IgD-negative memory B cell (primary cell): ENCODE results near the gene PRKCA. TPM values are rescaled to one million over a fixed set of nuclear protein-coding genes. Genes with fewer than 3 reads are reported as not detected.

Experiments
- H3K27ac Mint-ChIP-seq, 3 donors: one replicate each; pipeline ENCODE4 v1.8.0; 2020 to 2022; ENCODE audit warnings: mild to moderate bottlenecking in 3 of 3, mixed read lengths in 3 of 3, moderate library complexity in 1 of 3
- H3K27me3 Mint-ChIP-seq: one replicate; pipeline ENCODE4 v1.8.0; 2021; ENCODE audit warnings: mixed read lengths
- H3K36me3 Mint-ChIP-seq: one replicate; pipeline ENCODE4 v1.8.0; 2020; ENCODE audit warnings: mild to moderate bottlenecking, mixed read lengths
- H3K4me1 Mint-ChIP-seq, 3 donors: one replicate each; pipeline ENCODE4 v1.8.0; 2020 to 2022; ENCODE audit warnings: mixed read lengths in 3 of 3, mild to moderate bottlenecking in 1 of 3
- H3K4me3 Mint-ChIP-seq, 4 donors: one replicate each; pipeline ENCODE4 v1.8.0; 2020 to 2022; ENCODE audit warnings: mild to moderate bottlenecking in 4 of 4, mixed read lengths in 4 of 4, moderate library complexity in 3 of 4
- H3K9me3 Mint-ChIP-seq, 3 donors: one replicate each; pipeline ENCODE4 v1.8.0; 2020 to 2021; ENCODE audit warnings: mixed read lengths in 3 of 3, mild to moderate bottlenecking in 1 of 3
- polyA plus RNA-seq: library from polyadenylated mRNA; unstranded; fragments of 300-500 nt; fragmentation: Illumina TruSeq; gene quantifications from one replicate; pipeline ENCODE4 v1.2.3, GENCODE V29; 2021

The PRKCA gene
- polyA plus RNA-seq, 1 donor from 2014 or later, result 0.14 TPM

GRCh38 chr17:66577041-66577440 lies 274.6 kb downstream of the PRKCA start:
- no peak overlapping the region for H3K4me3 Mint-ChIP-seq
- peaks cover 0 to 2% (median 1%) of the 10 kb centered on the region in 3 donors for H3K9me3 Mint-ChIP-seq
- H3K27ac Mint-ChIP-seq, result no peak overlapping the region
- peaks cover 5% of the 10 kb centered on the region for H3K36me3 Mint-ChIP-seq
- no peaks in the 10 kb centered on the region for H3K4me1 Mint-ChIP-seq
- H3K27me3 Mint-ChIP-seq, result peaks cover 1% of the 10 kb centered on the region

GRCh38 chr17:66578781-66579489 lies 276.5 kb downstream of the PRKCA start:
- Mint-ChIP-seq H3K9me3 (peaks cover 0 to 4% (median 1%) of the 10 kb centered on the region in 3 donors), H3K27ac (no peak overlapping the region), H3K4me1 (no peaks in the 10 kb centered on the region), H3K36me3 (peaks cover 5% of the 10 kb centered on the region), H3K27me3 (peaks cover 1% of the 10 kb centered on the region), H3K4me3 (no peak overlapping the region)

- Mint-ChIP-seq H3K9me3 (peaks cover 0 to 4% (median 1%) of the 10 kb centered on the region in 3 donors), H3K4me1 (no peaks in the 10 kb centered on the region), H3K27me3 (peaks cover 1% of the 10 kb centered on the region), H3K27ac (no peak overlapping the region), H3K4me3 (no peak overlapping the region), H3K36me3 (peaks cover 5% of the 10 kb centered on the region)
These were observed 277.1 kb downstream of the PRKCA start for GRCh38 chr17:66579556-66579955.

GRCh38 chr17:66580184-66580955 lies 278.0 kb downstream of the PRKCA start:
- Mint-ChIP-seq H3K9me3 (peaks cover 0 to 4% (median 1%) of the 10 kb centered on the region in 3 donors), H3K27me3 (peaks cover 1% of the 10 kb centered on the region), H3K36me3 (peaks cover 5% of the 10 kb centered on the region), H3K4me1 (no peaks in the 10 kb centered on the region), H3K4me3 (peak overlapping the region in 1 of 4 donors; percentile 22), H3K27ac (no peak overlapping the region)

- no peak overlapping the region for H3K27ac Mint-ChIP-seq
- H3K27me3 Mint-ChIP-seq, result peaks cover 1% of the 10 kb centered on the region
- H3K4me1 Mint-ChIP-seq, result no peaks in the 10 kb centered on the region
- peaks cover 0 to 4% (median 1%) of the 10 kb centered on the region in 3 donors for H3K9me3 Mint-ChIP-seq
- H3K4me3 Mint-ChIP-seq, result no peak overlapping the region
- H3K36me3 Mint-ChIP-seq, result peaks cover 5% of the 10 kb centered on the region
These were observed 278.6 kb downstream of the PRKCA start for GRCh38 chr17:66580956-66581391.

- Mint-ChIP-seq H3K4me1 (no peaks in the 10 kb centered on the region), H3K4me3 (no peak overlapping the region), H3K9me3 (peaks cover 0 to 4% (median 1%) of the 10 kb centered on the region in 3 donors), H3K36me3 (peaks cover 5% of the 10 kb centered on the region), H3K27ac (peak overlapping the region in 1 of 3 donors; percentile 63), H3K27me3 (peaks cover 1% of the 10 kb centered on the region)
These were observed 280.1 kb downstream of the PRKCA start for GRCh38 chr17:66582373-66583111.

- Mint-ChIP-seq H3K4me1 (peaks cover 0 to 2% (median 0%) of the 10 kb centered on the region in 3 donors), H3K27ac (no peak overlapping the region), H3K9me3 (peaks cover 0 to 4% (median 0%) of the 10 kb centered on the region in 3 donors), H3K36me3 (peaks cover 3% of the 10 kb centered on the region), H3K27me3 (no peaks in the 10 kb centered on the region), H3K4me3 (peak overlapping the region in 1 of 4 donors; percentile 2)
These were observed 280.8 kb downstream of the PRKCA start for GRCh38 chr17:66583112-66583748.

GRCh38 chr17:66584927-66585326 lies 282.5 kb downstream of the PRKCA start:
- no peak overlapping the region for H3K4me3 Mint-ChIP-seq
- H3K9me3 Mint-ChIP-seq, result peaks cover 0 to 4% (median 0%) of the 10 kb centered on the region in 3 donors
- H3K27ac Mint-ChIP-seq, result no peak overlapping the region
- no peaks in the 10 kb centered on the region for H3K36me3 Mint-ChIP-seq
- H3K4me1 Mint-ChIP-seq, result peaks cover 0 to 2% (median 0%) of the 10 kb centered on the region in 3 donors
- no peaks in the 10 kb centered on the region for H3K27me3 Mint-ChIP-seq

GRCh38 chr17:66585472-66585871 lies 283.1 kb downstream of the PRKCA start:
- H3K9me3 Mint-ChIP-seq, result peaks cover 0 to 4% (median 0%) of the 10 kb centered on the region in 3 donors
- no peak overlapping the region for H3K27ac Mint-ChIP-seq
- no peaks in the 10 kb centered on the region for H3K27me3 Mint-ChIP-seq
- H3K36me3 Mint-ChIP-seq, result no peaks in the 10 kb centered on the region
- H3K4me1 Mint-ChIP-seq, result peaks cover 0 to 2% (median 0%) of the 10 kb centered on the region in 3 donors
- H3K4me3 Mint-ChIP-seq, result no peak overlapping the region

GRCh38 chr17:66589892-66590291 lies 287.5 kb downstream of the PRKCA start:
- Mint-ChIP-seq H3K4me1 (peaks cover 0 to 2% (median 0%) of the 10 kb centered on the region in 3 donors), H3K9me3 (no peaks in the 10 kb centered on the region), H3K27me3 (no peaks in the 10 kb centered on the region), H3K4me3 (no peak overlapping the region), H3K36me3 (no peaks in the 10 kb centered on the region), H3K27ac (no peak overlapping the region)

- Mint-ChIP-seq H3K36me3 (no peaks in the 10 kb centered on the region), H3K27me3 (no peaks in the 10 kb centered on the region), H3K4me3 (peak overlapping the region in 1 of 4 donors; percentile 7), H3K27ac (no peak overlapping the region), H3K9me3 (no peaks in the 10 kb centered on the region), H3K4me1 (no peaks in the 10 kb centered on the region)
These were observed 290.7 kb downstream of the PRKCA start for GRCh38 chr17:66593116-66593515.

GRCh38 chr17:66595893-66596292 lies 293.5 kb downstream of the PRKCA start:
- no peaks in the 10 kb centered on the region for H3K9me3 Mint-ChIP-seq
- no peaks in the 10 kb centered on the region for H3K36me3 Mint-ChIP-seq
- no peaks in the 10 kb centered on the region for H3K27me3 Mint-ChIP-seq
- no peaks in the 10 kb centered on the region for H3K4me1 Mint-ChIP-seq
- no peak overlapping the region for H3K4me3 Mint-ChIP-seq
- H3K27ac Mint-ChIP-seq, result no peak overlapping the region

- no peak overlapping the region for H3K4me3 Mint-ChIP-seq
- H3K27me3 Mint-ChIP-seq, result no peaks in the 10 kb centered on the region
- no peaks in the 10 kb centered on the region for H3K4me1 Mint-ChIP-seq
- H3K9me3 Mint-ChIP-seq, result peaks cover 0 to 1% (median 0%) of the 10 kb centered on the region in 3 donors
- H3K27ac Mint-ChIP-seq, result no peak overlapping the region
- no peaks in the 10 kb centered on the region for H3K36me3 Mint-ChIP-seq
These were observed 300.4 kb downstream of the PRKCA start for GRCh38 chr17:66602659-66603384.

GRCh38 chr17:66604376-66604775 lies 302.0 kb downstream of the PRKCA start:
- no peak overlapping the region for H3K4me3 Mint-ChIP-seq
- no peak overlapping the region for H3K27ac Mint-ChIP-seq
- no peaks in the 10 kb centered on the region for H3K36me3 Mint-ChIP-seq
- no peaks in the 10 kb centered on the region for H3K27me3 Mint-ChIP-seq
- H3K9me3 Mint-ChIP-seq, result peaks cover 3 to 5% (median 3%) of the 10 kb centered on the region in 3 donors
- H3K4me1 Mint-ChIP-seq, result no peaks in the 10 kb centered on the region
